MM.1S (cell line): ENCODE measurements around the gene KIAA0319L.

Source experiments
- CTCF ChIP-seq: fragments of 300-600 bp; sonication (generic); IDR thresholded peaks from 2 replicates; pipeline ENCODE4 v1.5.1; 2016; ENCODE audit warnings: antibody characterized with exemption, low read length, mixed read lengths
- EZH2 ChIP-seq: fragments of 300-600 bp; sonication (generic); optimal IDR thresholded peaks from 2 replicates; pipeline ENCODE3; 2017; ENCODE audit warnings: low read depth, mild to moderate bottlenecking, antibody characterized with exemption, low read length, mixed read lengths

- TF ChIP-seq CTCF (no peak), EZH2 (no peak)
These were observed 22.0 kb downstream of the KIAA0319L start for GRCh38 chr1:35535243-35535642.
